Astrocyte (in vitro differentiated cells and primary cell): ENCODE data around the gene CNTNAP2.

Source experiments
- CTCF ChIP-seq: IDR thresholded peaks from 2 replicates; pipeline ENCODE4 v1.5.1; 2011; ENCODE audit warnings: low read depth, mild to moderate bottlenecking, inconsistent platforms, low read length, moderate library complexity; ENCODE audit not compliant: insufficient read depth
- EZH2 ChIP-seq: IDR thresholded peaks from 2 replicates; pipeline ENCODE4 v1.6.1; 2012; ENCODE audit warnings: mild to moderate bottlenecking, low read length, inconsistent platforms; ENCODE audit not compliant: insufficient read depth

- TF ChIP-seq CTCF (no peak), EZH2 (no peak)
Observed at GRCh38 chr7:146635205-146636032, 518.8 kb downstream of the CNTNAP2 start.
